Fibroblast of lung (primary cell): ENCODE measurements around the gene LYPD5.

Experiments used
- CTCF ChIP-seq, 2 donors: IDR thresholded peaks in 1 of 2; conservative IDR thresholded peaks in 1 of 2; 1 replicate in 1 of 2; 2 replicates in 1 of 2; pipeline ENCODE4 v1.5.1; 2011 to 2012; ENCODE audit warnings: low read length in 2 of 2, control low read depth in 1 of 2, inconsistent platforms in 1 of 2, low read depth in 1 of 2, mild to moderate bottlenecking in 1 of 2
- EZH2 ChIP-seq: IDR thresholded peaks from 2 replicates; pipeline ENCODE4 v1.5.1; 2012; ENCODE audit warnings: low read length, control low read depth, mild to moderate bottlenecking; ENCODE audit errors: missing control alignments

GRCh38 chr19:43783636-43784035 lies 18.6 kb downstream of the LYPD5 start:
- TF ChIP-seq CTCF (conservative IDR thresholded peaks at IDR 0.05 in 1 of 2, IDR thresholded peaks at IDR 0.05 in 1 of 2; ENCODE audit: low read depth in 1 of 2, low read length in 2 of 2) (no peak), EZH2 (no peak)
